Keratinocyte (primary cell): ENCODE measurements around the gene CAT. TPM values are rescaled to one million over a fixed set of nuclear protein-coding genes. Genes with fewer than 3 reads are reported as not detected.

Source experiments
- DNase-seq: peaks from one replicate; pipeline ENCODE4 v3.0.0-alpha.2; 2011; ENCODE audit warnings: low read depth, missing footprints, low spot score
- FAIRE-seq: peaks from 2 replicates; lab custom pipeline; 2011; peaks lifted over from hg19 to GRCh38; lab: Jason Lieb, UNC
- H2AFZ ChIP-seq: 2 replicates; pipeline ENCODE4 v1.6.0; 2012; ENCODE audit warnings: low read length, control low read depth, inconsistent platforms; ENCODE audit not compliant: control insufficient read depth
- H3K27ac ChIP-seq: 2 replicates; pipeline ENCODE4 v1.5.1; 2011; ENCODE audit warnings: low read length; ENCODE audit not compliant: control insufficient read depth, insufficient read depth
- H3K27me3 ChIP-seq: 3 replicates; pipeline ENCODE4 v1.6.0; 2011; ENCODE audit warnings: low read length; ENCODE audit not compliant: control insufficient read depth, insufficient read depth; ENCODE audit errors: extremely low read depth
- H3K36me3 ChIP-seq, 2 experiments: 2 replicates in 1 of 2; 3 replicates in 1 of 2; pipeline ENCODE4 v1.5.1; 2011; ENCODE audit warnings: low read length in 2 of 2, mild to moderate bottlenecking in 1 of 2; ENCODE audit not compliant: control insufficient read depth in 2 of 2, insufficient read depth in 2 of 2; ENCODE audit errors: extremely low read depth in 1 of 2
- H3K4me1 ChIP-seq: 3 replicates; pipeline ENCODE4 v1.5.1; 2011; ENCODE audit warnings: low read length; ENCODE audit not compliant: control insufficient read depth, insufficient read depth; ENCODE audit errors: extremely low read depth
- H3K4me2 ChIP-seq: 3 replicates; pipeline ENCODE4 v1.6.0; 2011; ENCODE audit warnings: low read depth, low read length; ENCODE audit not compliant: control insufficient read depth, insufficient read depth; ENCODE audit errors: extremely low read depth
- H3K4me3 ChIP-seq, 3 experiments: fragments of 200-600 bp in 1 of 3; sonication (generic) in 1 of 3; 2 replicates in 2 of 3; 3 replicates in 1 of 3; pipeline ENCODE4 v1.5.1; 2011 to 2016; ENCODE audit warnings: low read length in 3 of 3, mild to moderate bottlenecking in 3 of 3, control low read depth in 2 of 3, inconsistent platforms in 1 of 3, low read depth in 1 of 3, mixed read lengths in 1 of 3, mixed run types in 1 of 3, moderate library complexity in 1 of 3; ENCODE audit not compliant: control insufficient read depth in 2 of 3, insufficient read depth in 2 of 3; ENCODE audit errors: extremely low read depth in 1 of 3
- H3K79me2 ChIP-seq: 2 replicates; pipeline ENCODE4 v1.6.0; 2012; ENCODE audit warnings: low read length; ENCODE audit not compliant: control insufficient read depth, insufficient read depth
- H3K9ac ChIP-seq: 3 replicates; pipeline ENCODE4 v1.6.0; 2011; ENCODE audit warnings: low read length; ENCODE audit not compliant: control insufficient read depth, insufficient read depth; ENCODE audit errors: extremely low read depth
- H3K9me1 ChIP-seq: 3 replicates; pipeline ENCODE4 v1.6.0; 2011; ENCODE audit warnings: low read length; ENCODE audit not compliant: control insufficient read depth, insufficient read depth; ENCODE audit errors: extremely low read depth
- H3K9me3 ChIP-seq: 2 replicates; pipeline ENCODE4 v1.5.1; 2012; ENCODE audit warnings: low read depth, low read length; ENCODE audit not compliant: control insufficient read depth
- H4K20me1 ChIP-seq: 3 replicates; pipeline ENCODE4 v1.6.0; 2011; ENCODE audit warnings: low read length; ENCODE audit not compliant: control insufficient read depth, insufficient read depth; ENCODE audit errors: extremely low read depth
- EZH2 ChIP-seq: IDR thresholded peaks from one replicate; pipeline ENCODE4 v1.6.1; 2012; ENCODE audit warnings: inconsistent platforms, mild to moderate bottlenecking, low read length, moderate library complexity
- dilution Hi-C: fragments of 300-500 bp; cut with MboI; formaldehyde crosslinking; loops from one replicate; pipeline ENCODE4 v1.7.0; 2020; ENCODE audit warnings: low sequenced_read_pairs; ENCODE audit not compliant: extremely low pct_ligation_motif_present
- polyA plus RNA-seq, 5 experiments: library from polyadenylated mRNA; depleted of rRNA in 3 of 5; stranded (reverse) in 3 of 5; stranded (forward) in 1 of 5; unstranded in 1 of 5; fragments of >200 nt; gene quantifications; 1 replicate in 1 of 5; 2 replicates in 3 of 5; 3 replicates in 1 of 5; pipeline versions ENCODE4 v1.2.1 to v1.2.3, GENCODE V29; 2011 to 2012; ENCODE audit warnings: missing spikeins in 2 of 5, low read depth in 1 of 5, low replicate concordance in 1 of 5
- TF ChIP-seq, protein P1 (sequence below), 3 experiments: IDR thresholded peaks in 1 of 3; conservative IDR thresholded peaks in 1 of 3; optimal IDR thresholded peaks in 1 of 3; 2 replicates in 2 of 3; 3 replicates in 1 of 3; pipeline versions ENCODE3 to v1.5.1; 2011; ENCODE audit warnings: low read length in 3 of 3, mild to moderate bottlenecking in 3 of 3, moderate library complexity in 2 of 3, control low read depth in 1 of 3, inconsistent platforms in 1 of 3; ENCODE audit not compliant: insufficient read depth in 2 of 3; ENCODE audit errors: extremely low read depth in 1 of 3

CAT gene
- polyA plus RNA-seq, 1 donor (not counting 4 experiments of a cell fraction or from before 2014, with no cell fraction given) = 94.8 TPM

DNA sequence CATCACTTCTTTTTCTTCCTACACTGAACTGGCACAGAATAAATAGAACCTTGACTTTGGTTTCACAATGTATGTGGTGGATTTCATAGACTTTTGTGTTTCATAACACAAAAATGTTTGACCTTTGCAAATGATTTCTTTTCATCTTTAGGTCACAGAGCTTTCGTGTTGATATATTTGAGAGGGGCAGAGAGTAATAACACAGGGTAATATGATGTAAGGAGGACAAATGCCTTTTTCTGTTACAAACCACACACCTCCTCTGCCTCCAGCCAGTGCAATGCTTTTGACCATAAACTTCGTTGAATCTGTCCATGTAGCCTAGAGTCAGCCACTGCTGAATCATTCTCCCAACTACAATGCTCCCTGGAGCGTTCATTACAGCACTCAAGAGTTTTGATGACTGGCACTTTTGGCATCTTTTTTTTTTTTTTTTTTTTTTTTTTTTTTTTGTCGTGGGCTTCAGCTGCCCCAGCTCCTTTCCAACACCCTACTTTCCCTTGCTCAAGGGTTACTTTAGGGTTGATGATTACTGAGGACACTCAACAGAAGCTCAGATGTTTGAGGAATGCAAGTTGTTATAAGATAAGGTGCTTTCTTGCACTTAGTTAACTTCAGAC is 11.4 kb upstream of the CAT start:
- H3K4me2 ChIP-seq = no peak overlapping the region
- FAIRE-seq = peak; percentile 75
- DNase-seq = no peak

DNA sequence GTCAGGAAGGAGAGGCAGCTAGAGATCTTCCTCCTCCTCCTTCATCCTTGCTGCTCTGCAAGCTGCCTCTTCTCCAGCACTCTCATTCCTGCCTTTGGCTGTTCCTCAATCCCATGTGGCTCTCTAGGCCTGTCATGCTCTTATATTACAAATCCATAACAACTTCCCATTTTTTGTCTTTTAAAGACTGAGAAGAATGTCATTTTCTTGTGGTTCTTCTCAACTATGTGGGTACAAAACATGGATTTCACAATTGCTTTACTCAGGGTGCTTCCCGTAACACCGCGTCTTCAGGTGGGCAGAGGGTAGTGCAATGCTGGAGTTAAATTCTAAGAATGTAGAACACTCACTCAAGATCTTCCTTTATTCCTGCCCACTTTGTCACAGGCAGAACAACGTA is 6.8 kb upstream of the CAT start:
- no peak for FAIRE-seq
- H3K27ac ChIP-seq = no peak overlapping the region

More for the DNA sequence above, 11.4 kb upstream of the CAT start:
- no peak overlapping the region for H3K4me3 ChIP-seq
- H3K9ac ChIP-seq = no peak overlapping the region
- no peaks in the 10 kb centered on the region for H3K27me3 ChIP-seq
- H3K27ac ChIP-seq = no peak overlapping the region
- dilution Hi-C loops = no loop called here
- TF ChIP-seq EZH2 = no peak
- TF ChIP-seq, protein P1, sequence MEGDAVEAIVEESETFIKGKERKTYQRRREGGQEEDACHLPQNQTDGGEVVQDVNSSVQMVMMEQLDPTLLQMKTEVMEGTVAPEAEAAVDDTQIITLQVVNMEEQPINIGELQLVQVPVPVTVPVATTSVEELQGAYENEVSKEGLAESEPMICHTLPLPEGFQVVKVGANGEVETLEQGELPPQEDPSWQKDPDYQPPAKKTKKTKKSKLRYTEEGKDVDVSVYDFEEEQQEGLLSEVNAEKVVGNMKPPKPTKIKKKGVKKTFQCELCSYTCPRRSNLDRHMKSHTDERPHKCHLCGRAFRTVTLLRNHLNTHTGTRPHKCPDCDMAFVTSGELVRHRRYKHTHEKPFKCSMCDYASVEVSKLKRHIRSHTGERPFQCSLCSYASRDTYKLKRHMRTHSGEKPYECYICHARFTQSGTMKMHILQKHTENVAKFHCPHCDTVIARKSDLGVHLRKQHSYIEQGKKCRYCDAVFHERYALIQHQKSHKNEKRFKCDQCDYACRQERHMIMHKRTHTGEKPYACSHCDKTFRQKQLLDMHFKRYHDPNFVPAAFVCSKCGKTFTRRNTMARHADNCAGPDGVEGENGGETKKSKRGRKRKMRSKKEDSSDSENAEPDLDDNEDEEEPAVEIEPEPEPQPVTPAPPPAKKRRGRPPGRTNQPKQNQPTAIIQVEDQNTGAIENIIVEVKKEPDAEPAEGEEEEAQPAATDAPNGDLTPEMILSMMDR (optimal IDR thresholded peaks at IDR 0.05 in 1 of 3, IDR thresholded peaks at IDR 0.05 in 1 of 3, conservative IDR thresholded peaks at IDR 0.05 in 1 of 3; ENCODE audit: extremely low read depth in 1 of 3, insufficient read depth in 2 of 3, low read length in 3 of 3) = no peak
- H2AFZ ChIP-seq = no peak overlapping the region
- no peaks in the 10 kb centered on the region for H3K9me3 ChIP-seq
- no peaks in the 10 kb centered on the region for H4K20me1 ChIP-seq
- peaks cover 12% of the 10 kb centered on the region for H3K4me1 ChIP-seq
- H3K9me1 ChIP-seq = no peaks in the 10 kb centered on the region
- no peaks in the 10 kb centered on the region for H3K79me2 ChIP-seq
- H3K36me3 ChIP-seq = no peaks in the 10 kb centered on the region

More for the DNA sequence above, 6.8 kb upstream of the CAT start:
- Histone ChIP-seq H3K9me1 (no peaks in the 10 kb centered on the region), H3K4me2 (no peak overlapping the region), H3K4me1 (peaks cover 7% of the 10 kb centered on the region), H3K36me3 (no peaks in the 10 kb centered on the region), H2AFZ (no peak overlapping the region), H3K9ac (no peak overlapping the region), H3K79me2 (no peaks in the 10 kb centered on the region), H3K9me3 (no peaks in the 10 kb centered on the region), H3K4me3 (no peak overlapping the region), H4K20me1 (no peaks in the 10 kb centered on the region), H3K27me3 (no peaks in the 10 kb centered on the region)
- no peak for DNase-seq
- TF ChIP-seq, protein P1 (optimal IDR thresholded peaks at IDR 0.05 in 1 of 3, IDR thresholded peaks at IDR 0.05 in 1 of 3, conservative IDR thresholded peaks at IDR 0.05 in 1 of 3; ENCODE audit: extremely low read depth in 1 of 3, insufficient read depth in 2 of 3, low read length in 3 of 3) = no peak
- no peak for TF ChIP-seq EZH2
- dilution Hi-C loops = no loop called here
